ENCODE measurements around the gene PRICKLE2.

The PRICKLE2 gene

GRCh38 chr3:64046996-64047594 lies 178.2 kb downstream of the PRICKLE2 start:
- DNase-seq (ENCODE audit: low read depth in 2 of 2), result no peak

GRCh38 chr3:64046592-64046991 lies 178.7 kb downstream of the PRICKLE2 start:
- DNase-seq (ENCODE audit: low read depth in 2 of 2), result no peak

GRCh38 chr3:64042952-64043351 lies 182.3 kb downstream of the PRICKLE2 start:
- DNase-seq (ENCODE audit: low read depth in 2 of 2), result no peak

Data from stimulated activated CD4-positive, alpha-beta T cell treated with anti-CD3 and anti-CD28 coated beads, Interleukin-4, amount 100 ng/mL, for 48 hours (primary cell).